Measurements from ENCODE around the gene HPCAL1. TPM values are rescaled to one million over a fixed set of nuclear protein-coding genes. Genes with fewer than 3 reads are reported as not detected.
A peak's percentile ranks its signal among the peaks of the same experiment; 100 is the strongest.

Gene HPCAL1
- total RNA-seq, 1 experiment from 2014 or later, result 26.9 TPM

GRCh38 chr2:10469955-10470608 is 167.4 kb downstream of the HPCAL1 start:
- Mint-ChIP-seq H3K4me3 (ENCODE audit: unreplicated experiment) (no peak overlapping the region), H3K27ac (ENCODE audit: unreplicated experiment) (no peak overlapping the region), H3K36me3 (ENCODE audit: insufficient read depth, unreplicated experiment) (no peaks in the 10 kb centered on the region), H3K9me3 (ENCODE audit: unreplicated experiment) (no peaks in the 10 kb centered on the region), H3K27me3 (ENCODE audit: insufficient read depth, unreplicated experiment) (no peaks in the 10 kb centered on the region), H3K4me1 (ENCODE audit: low read depth, unreplicated experiment) (no peaks in the 10 kb centered on the region)
- no peaks in the 10 kb centered on the region for H3K9me3 ChIP-seq
- TF ChIP-seq CTCF (IDR thresholded peaks at IDR 0.05; ENCODE audit: insufficient read depth in 1 of 2, low read depth in 1 of 2, low read length in 1 of 2, severe bottlenecking in 1 of 2, unreplicated experiment in 1 of 2), result no peak
- DNase-seq, result no peak
- CTCF ChIA-PET, result interaction anchor here (1.4 kb wide), 1 partner anchor 21 kb away, joined by 3 read pairs; no protein-coding TSS in a partner anchor
- H3K4me3 ChIP-seq (ENCODE audit: low read depth, low read length), result no peak overlapping the region
- peaks cover 6% of the 10 kb centered on the region; the same call in 1 of the 2 replicates for H3K4me1 ChIP-seq
- POLR2A ChIA-PET, result no interaction called here
- no peaks in the 10 kb centered on the region for H3K36me3 ChIP-seq (ENCODE audit: control insufficient read depth, insufficient read depth, low read length)
- no peaks in the 10 kb centered on the region for H3K27me3 ChIP-seq (replicated peaks; ENCODE audit: control insufficient read depth, insufficient read depth, low read length)
- intact Hi-C loops (cut with micrococcal nuclease; ENCODE audit: unreplicated experiment), result no loop called here
- no TSS peak for BruUV-seq (replicated peaks)

- Mint-ChIP-seq H3K27ac (ENCODE audit: unreplicated experiment) (no peak overlapping the region), H3K4me3 (ENCODE audit: unreplicated experiment) (no peak overlapping the region), H3K9me3 (ENCODE audit: unreplicated experiment) (no peaks in the 10 kb centered on the region), H3K36me3 (ENCODE audit: insufficient read depth, unreplicated experiment) (no peaks in the 10 kb centered on the region), H3K4me1 (ENCODE audit: low read depth, unreplicated experiment) (no peaks in the 10 kb centered on the region), H3K27me3 (ENCODE audit: insufficient read depth, unreplicated experiment) (no peaks in the 10 kb centered on the region)
- no peaks in the 10 kb centered on the region for H3K9me3 ChIP-seq
- BruUV-seq (replicated peaks), result no TSS peak
- H3K4me3 ChIP-seq (ENCODE audit: low read depth, low read length), result no peak overlapping the region
- no peak for DNase-seq
- no peaks in the 10 kb centered on the region for H3K27me3 ChIP-seq (replicated peaks; ENCODE audit: control insufficient read depth, insufficient read depth, low read length)
- H3K36me3 ChIP-seq (ENCODE audit: control insufficient read depth, insufficient read depth, low read length), result no peaks in the 10 kb centered on the region
- H3K4me1 ChIP-seq, result peaks cover 6% of the 10 kb centered on the region; the same call in 1 of the 2 replicates
- POLR2A ChIA-PET, result no interaction called here
- TF ChIP-seq CTCF (IDR thresholded peaks at IDR 0.05; ENCODE audit: insufficient read depth in 1 of 2, low read depth in 1 of 2, low read length in 1 of 2, severe bottlenecking in 1 of 2, unreplicated experiment in 1 of 2), result no peak
- intact Hi-C loops (cut with micrococcal nuclease; ENCODE audit: unreplicated experiment), result no loop called here
- CTCF ChIA-PET, result interaction anchor here (1.4 kb wide), 1 partner anchor 22 kb away, joined by 3 read pairs; no protein-coding TSS in a partner anchor
Measured at GRCh38 chr2:10471046-10471571, 168.4 kb downstream of the HPCAL1 start.

DNA sequence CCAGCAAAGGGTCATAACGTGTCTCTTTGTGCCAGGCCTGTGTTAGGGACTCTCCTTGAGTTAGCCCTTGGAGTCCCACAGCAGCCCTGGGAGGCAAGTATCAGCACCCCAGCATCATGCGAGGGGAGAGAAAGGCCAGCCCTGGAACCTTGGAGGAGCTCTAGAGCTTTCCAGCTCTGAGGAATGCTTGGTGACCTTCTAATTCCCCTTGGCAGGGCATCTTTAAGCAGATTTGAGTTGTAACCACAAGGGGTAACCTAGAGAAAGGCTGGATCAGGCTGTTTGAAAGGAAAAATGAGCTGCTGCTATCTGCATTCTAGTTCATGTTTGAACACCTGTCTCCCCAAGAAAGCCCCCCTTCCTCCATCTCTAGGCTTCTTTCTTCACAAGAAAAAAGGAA is 169.3 kb downstream of the HPCAL1 start:
- no peaks in the 10 kb centered on the region for H3K36me3 Mint-ChIP-seq (ENCODE audit: insufficient read depth, unreplicated experiment)
- H3K9me3 Mint-ChIP-seq (ENCODE audit: unreplicated experiment), result no peaks in the 10 kb centered on the region
- H3K4me3 Mint-ChIP-seq (ENCODE audit: unreplicated experiment), result no peak overlapping the region
- H3K9me3 ChIP-seq, result no peaks in the 10 kb centered on the region
- H3K4me1 Mint-ChIP-seq (ENCODE audit: low read depth, unreplicated experiment), result peaks cover 2% of the 10 kb centered on the region
- CTCF ChIA-PET, result interaction anchor here (0.8 to 1.1 kb wide), 2 partner anchors 11 to 22 kb away, joined by 3 to 5 read pairs; no protein-coding TSS in a partner anchor
- POLR2A ChIA-PET, result no interaction called here
- H3K4me1 ChIP-seq, result peaks cover 6% of the 10 kb centered on the region; the same call in 1 of the 2 replicates
- no peaks in the 10 kb centered on the region for H3K27me3 Mint-ChIP-seq (ENCODE audit: insufficient read depth, unreplicated experiment)
- no peaks in the 10 kb centered on the region for H3K36me3 ChIP-seq (ENCODE audit: control insufficient read depth, insufficient read depth, low read length)
- TF ChIP-seq CTCF (IDR thresholded peaks at IDR 0.05; ENCODE audit: insufficient read depth in 1 of 2, low read depth in 1 of 2, low read length in 1 of 2, severe bottlenecking in 1 of 2, unreplicated experiment in 1 of 2), result peak in 1 of 2 experiments; percentile 22
- BruUV-seq (replicated peaks), result no TSS peak
- H3K27me3 ChIP-seq (replicated peaks; ENCODE audit: control insufficient read depth, insufficient read depth, low read length), result no peaks in the 10 kb centered on the region
- no peak overlapping the region for H3K27ac Mint-ChIP-seq (ENCODE audit: unreplicated experiment)
- H3K4me3 ChIP-seq (ENCODE audit: low read depth, low read length), result no peak overlapping the region
- no peak for DNase-seq
- intact Hi-C loops (cut with micrococcal nuclease; ENCODE audit: unreplicated experiment), result no loop called here

Measured in Caco-2 (cell line).